ENCODE measurements around the gene PPP2R5C. TPM values are rescaled to one million over a fixed set of nuclear protein-coding genes. Genes with fewer than 3 reads are reported as not detected.

PPP2R5C gene
- total and polyA plus RNA-seq, 2 donors (not counting 3 experiments of a cell fraction or from before 2014, with no cell fraction given), result 42.6 to 83.6 TPM

GRCh38 chr14:101944451-101944850, 182.9 kb downstream of the PPP2R5C start:
- no peak overlapping the region for H3K9ac ChIP-seq (replicated peaks; ENCODE audit: extremely low read depth, insufficient read depth, low read length)
- TF ChIP-seq JUN (IDR thresholded peaks at IDR 0.05; ENCODE audit: borderline replicate concordance, insufficient read depth, insufficient read length, low read depth), result no peak
- TF ChIP-seq, protein P1, sequence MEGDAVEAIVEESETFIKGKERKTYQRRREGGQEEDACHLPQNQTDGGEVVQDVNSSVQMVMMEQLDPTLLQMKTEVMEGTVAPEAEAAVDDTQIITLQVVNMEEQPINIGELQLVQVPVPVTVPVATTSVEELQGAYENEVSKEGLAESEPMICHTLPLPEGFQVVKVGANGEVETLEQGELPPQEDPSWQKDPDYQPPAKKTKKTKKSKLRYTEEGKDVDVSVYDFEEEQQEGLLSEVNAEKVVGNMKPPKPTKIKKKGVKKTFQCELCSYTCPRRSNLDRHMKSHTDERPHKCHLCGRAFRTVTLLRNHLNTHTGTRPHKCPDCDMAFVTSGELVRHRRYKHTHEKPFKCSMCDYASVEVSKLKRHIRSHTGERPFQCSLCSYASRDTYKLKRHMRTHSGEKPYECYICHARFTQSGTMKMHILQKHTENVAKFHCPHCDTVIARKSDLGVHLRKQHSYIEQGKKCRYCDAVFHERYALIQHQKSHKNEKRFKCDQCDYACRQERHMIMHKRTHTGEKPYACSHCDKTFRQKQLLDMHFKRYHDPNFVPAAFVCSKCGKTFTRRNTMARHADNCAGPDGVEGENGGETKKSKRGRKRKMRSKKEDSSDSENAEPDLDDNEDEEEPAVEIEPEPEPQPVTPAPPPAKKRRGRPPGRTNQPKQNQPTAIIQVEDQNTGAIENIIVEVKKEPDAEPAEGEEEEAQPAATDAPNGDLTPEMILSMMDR (IDR thresholded peaks at IDR 0.05; ENCODE audit: extremely low read depth in 1 of 2, insufficient read depth in 1 of 2, low read depth in 1 of 2, low read length in 2 of 2), result no peak
- no peak for TF ChIP-seq MAX (IDR thresholded peaks at IDR 0.05; ENCODE audit: insufficient read depth, insufficient read length)
- no peak for TF ChIP-seq POLR2AphosphoS5 (IDR thresholded peaks at IDR 0.05; ENCODE audit: insufficient read depth, low read depth, low read length)
- no peak for TF ChIP-seq POLR2A (IDR thresholded peaks at IDR 0.05; ENCODE audit: low read depth, low read length)
- TF ChIP-seq EZH2 (IDR thresholded peaks at IDR 0.05; ENCODE audit: borderline replicate concordance, low read depth, low read length, severe bottlenecking), result no peak
- no peak for TF ChIP-seq FOS (IDR thresholded peaks at IDR 0.05; ENCODE audit: borderline replicate concordance, insufficient read depth, low read length)
- no peak for TF ChIP-seq MYC (IDR thresholded peaks at IDR 0.05; ENCODE audit: low read depth, low read length)
- no peak for TF ChIP-seq GATA2 (IDR thresholded peaks at IDR 0.05; ENCODE audit: insufficient read depth, insufficient read length, low read depth, low read length)
- peaks cover 8 to 9% of the 10 kb centered on the region in 2 experiments for H3K27me3 ChIP-seq (ENCODE audit: control insufficient read depth in 2 of 2, insufficient read depth in 2 of 2, low read length in 2 of 2)
- no peaks in the 10 kb centered on the region for H3K9me3 ChIP-seq (replicated peaks; ENCODE audit: control insufficient read depth, insufficient read depth, low read length)
- H3K4me2 ChIP-seq (ENCODE audit: insufficient read depth, low read length), result no peak overlapping the region
- dilution Hi-C loops (cut with MboI; ENCODE audit: extremely low pct_ligation_motif_present, low sequenced_read_pairs) (no loop called here), intact Hi-C loops (cut with micrococcal nuclease) (no loop called here)
- ChIA-PET CTCF (interaction anchor here (2.7 kb wide), 1 partner anchor 174 kb away, joined by 11 read pairs; no protein-coding TSS in a partner anchor), POLR2A (no interaction called here)
- no TSS peak for BruUV-seq (replicated peaks)
- no peaks in the 10 kb centered on the region for H4K20me1 ChIP-seq (replicated peaks; ENCODE audit: control insufficient read depth, extremely low read depth, insufficient read depth, low read length)
- H3K27ac ChIP-seq (ENCODE audit: insufficient read depth, low read depth, low read length), result no peak overlapping the region
- H3K9me1 ChIP-seq (replicated peaks; ENCODE audit: control insufficient read depth, extremely low read depth, insufficient read depth, low read length), result no peaks in the 10 kb centered on the region
- H3K4me3 ChIP-seq (replicated peaks in 1 of 3; ENCODE audit: insufficient read depth in 1 of 3, low read depth in 1 of 3, low read length in 3 of 3), result no peak overlapping the region
- H3K36me3 ChIP-seq (ENCODE audit: control insufficient read depth in 2 of 2, extremely low read depth in 1 of 2, insufficient read depth in 2 of 2, low read length in 2 of 2), result no peaks in the 10 kb centered on the region
- FAIRE-seq, result no peak
- peaks cover 7% of the 10 kb centered on the region for H3K79me2 ChIP-seq (ENCODE audit: control insufficient read depth, insufficient read depth, low read length)
- DNase-seq (ENCODE audit: low read depth, low spot score), result no peak
- no peak overlapping the region for H2AFZ ChIP-seq (ENCODE audit: low read depth, low read length)
- H3K4me1 ChIP-seq (ENCODE audit: control insufficient read depth, extremely low read depth, insufficient read depth, low read length), result peaks cover 10% of the 10 kb centered on the region
